Activated CD4-positive, alpha-beta T cell treated with anti-CD3 and anti-CD28 coated beads for 48 hours (primary cell): Measurements from ENCODE around the gene SUSD5.

ENCODE experiments used
- DNase-seq: peaks from one replicate; pipeline ENCODE4 v3.0.0-alpha.2; 2020

The SUSD5 gene

GRCh38 chr3:33218446-33219174 is at the start of gene SUSD5:
Gene SUSD5, minus strand, starts transcription at chr3:33218810. Its CDS starts 13 bp downstream, at chr3:33218797.
- peak; percentile 4 for DNase-seq

GRCh38 chr3:33260104-33260503 is 41.5 kb upstream of the SUSD5 start:
- no peak for DNase-seq

GRCh38 chr3:33256249-33256648 is 37.6 kb upstream of the SUSD5 start:
- DNase-seq: no peak

GRCh38 chr3:33250712-33251111 is 32.1 kb upstream of the SUSD5 start:
- no peak for DNase-seq

- DNase-seq: no peak
Measured at GRCh38 chr3:33246786-33247185, 28.2 kb upstream of the SUSD5 start.

GRCh38 chr3:33240261-33240660 is 21.7 kb upstream of the SUSD5 start:
- DNase-seq: no peak

- no peak for DNase-seq
Measured at GRCh38 chr3:33238923-33239322, 20.3 kb upstream of the SUSD5 start.

GRCh38 chr3:33237439-33237838 is 18.8 kb upstream of the SUSD5 start:
- DNase-seq: no peak

- no peak for DNase-seq
Measured at GRCh38 chr3:33236005-33236404, 17.4 kb upstream of the SUSD5 start.

- no peak for DNase-seq
Measured at GRCh38 chr3:33233884-33234283, 15.3 kb upstream of the SUSD5 start.

- no peak for DNase-seq
Measured at GRCh38 chr3:33231756-33232465, 13.3 kb upstream of the SUSD5 start.

- DNase-seq: no peak
Measured at GRCh38 chr3:33229947-33230346, 11.3 kb upstream of the SUSD5 start.

- DNase-seq: no peak
Measured at GRCh38 chr3:33229066-33229465, 10.5 kb upstream of the SUSD5 start.

GRCh38 chr3:33221241-33221640 is 2.6 kb upstream of the SUSD5 start:
- DNase-seq: no peak

- no peak for DNase-seq
Measured at GRCh38 chr3:33219175-33219487, 521 bp upstream of the SUSD5 start.

GRCh38 chr3:33217866-33218445 is 654 bp downstream of the SUSD5 start:
- no peak for DNase-seq

GRCh38 chr3:33215739-33216138 is 2.9 kb downstream of the SUSD5 start:
- no peak for DNase-seq

- DNase-seq: no peak
Measured at GRCh38 chr3:33212406-33212805, 6.2 kb downstream of the SUSD5 start.

- DNase-seq: no peak
Measured at GRCh38 chr3:33211444-33211843, 7.2 kb downstream of the SUSD5 start.

GRCh38 chr3:33209357-33209756 is 9.3 kb downstream of the SUSD5 start:
- DNase-seq: no peak

- DNase-seq: no peak
Measured at GRCh38 chr3:33202711-33203457, 15.7 kb downstream of the SUSD5 start.

- no peak for DNase-seq
Measured at GRCh38 chr3:33201195-33201594, 17.4 kb downstream of the SUSD5 start.

- no peak for DNase-seq
Measured at GRCh38 chr3:33196538-33196937, 22.1 kb downstream of the SUSD5 start.

- DNase-seq: no peak
Measured at GRCh38 chr3:33194303-33194702, 24.3 kb downstream of the SUSD5 start.
